Lower leg skin (tissue), 4 donors: ENCODE measurements around the gene SLC10A3. TPM values are rescaled to one million over a fixed set of nuclear protein-coding genes. Genes with fewer than 3 reads are reported as not detected.

Experiments used
- DNase-seq, 2 donors: peaks; one replicate each; pipeline ENCODE4 v3.0.0-alpha.2; 2019; ENCODE audit warnings: low spot score in 2 of 2
- H3K4me3 ChIP-seq: fragments of 200-600 bp; sonication (generic); 2 replicates; pipeline ENCODE4 v1.5.1; 2017; ENCODE audit warnings: mild to moderate bottlenecking, low read depth; ENCODE audit not compliant: poor library complexity, severe bottlenecking
- CTCF ChIP-seq, 3 donors: fragments of 450-650 bp; IDR thresholded peaks; one replicate each; pipeline ENCODE4 v1.5.1; 2016; ENCODE audit warnings: antibody characterized with exemption in 3 of 3, mild to moderate bottlenecking in 3 of 3, moderate library complexity in 2 of 3
- POLR2A ChIP-seq, 2 donors: fragments of 450-650 bp; IDR thresholded peaks; one replicate each; pipeline ENCODE4 v1.6.1; 2016 to 2017; ENCODE audit warnings: antibody characterized with exemption in 2 of 2, mild to moderate bottlenecking in 1 of 2, moderate library complexity in 1 of 2
- WGBS, 2 donors: methylation state at CpG; one replicate each; pipeline ENCODE4 v1.1.5; 2018; 5-methylcytosine and 5-hydroxymethylcytosine counted together
- intact Hi-C: fragments of 100-400 bp; cut with DNase I; formaldehyde crosslinking; loops from one replicate; pipeline ENCODE4 v1.15.0; 2023; ENCODE audit warnings: low total_unique reads
- total RNA-seq, 4 donors: library from RNA; depleted of rRNA; stranded (reverse); fragments of >200 nt; gene quantifications; one replicate each; pipeline ENCODE4 v1.1.0, GENCODE V29; 2016

SLC10A3 gene
- total RNA-seq, 4 donors from 2014 or later = 53.4 to 67.3 (median 57.4) TPM

GRCh38 chrX:154471839-154472684 lies 18.4 kb downstream of the SLC10A3 start:
- TF ChIP-seq POLR2A (IDR thresholded peaks at IDR 0.05) (no peak), CTCF (IDR thresholded peaks at IDR 0.05) (no peak)
- H3K4me3 ChIP-seq = no peak overlapping the region
- intact Hi-C loops = no loop called here
- no peak for DNase-seq
- WGBS, 2 donors = 87 to 90% methylated on average over 18 to 23 of the region's 23 CpGs

- H3K4me3 ChIP-seq = no peak overlapping the region
- no peak for DNase-seq
- WGBS, 2 donors = 86 to 93% methylated on average over 8 to 23 of the region's 23 CpGs
- no peak for TF ChIP-seq CTCF (IDR thresholded peaks at IDR 0.05)
- no peak for TF ChIP-seq POLR2A (IDR thresholded peaks at IDR 0.05)
- intact Hi-C loops = no loop called here
Measured at GRCh38 chrX:154470914-154471568, 19.4 kb downstream of the SLC10A3 start.

- WGBS, 2 donors = 92 to 100% methylated on average over 1 to 14 of the region's 14 CpGs
- H3K4me3 ChIP-seq = no peak overlapping the region
- DNase-seq = no peak
- TF ChIP-seq CTCF (IDR thresholded peaks at IDR 0.05) (no peak), POLR2A (IDR thresholded peaks at IDR 0.05) (no peak)
- intact Hi-C loops = no loop called here
Measured at GRCh38 chrX:154470434-154470833, 20.0 kb downstream of the SLC10A3 start.

GRCh38 chrX:154469880-154470279 lies 20.5 kb downstream of the SLC10A3 start:
- intact Hi-C loops = no loop called here
- no peak overlapping the region for H3K4me3 ChIP-seq
- DNase-seq = no peak
- 90 to 92% methylated on average over 2 to 18 of the region's 18 CpGs for WGBS, 2 donors
- TF ChIP-seq POLR2A (IDR thresholded peaks at IDR 0.05) (no peak), CTCF (IDR thresholded peaks at IDR 0.05) (no peak)

- TF ChIP-seq CTCF (IDR thresholded peaks at IDR 0.05) (no peak), POLR2A (IDR thresholded peaks at IDR 0.05) (no peak)
- WGBS, 2 donors = 84 to 93% methylated on average over 5 to 9 of the region's 9 CpGs
- no peak overlapping the region for H3K4me3 ChIP-seq
- intact Hi-C loops = no loop called here
- DNase-seq = no peak
Measured at GRCh38 chrX:154469114-154469513, 21.3 kb downstream of the SLC10A3 start.
